IMR-90 (cell line): ENCODE measurements around the gene GLS2.

Source experiments
- CTCF ChIP-seq: conservative IDR thresholded peaks from 2 replicates; pipeline ENCODE4 v1.5.1; 2012; ENCODE audit warnings: mild to moderate bottlenecking, low read depth, low read length, improper control_type of control experiment
- FOS ChIP-seq: fragments of 150-350 bp; IDR thresholded peaks from 2 replicates; pipeline ENCODE4 v1.6.1; 2016; ENCODE audit warnings: low read depth, low read length
- MAFK ChIP-seq: IDR thresholded peaks from 2 replicates; pipeline ENCODE4 v1.6.1; 2012; ENCODE audit warnings: low read depth, low read length, improper control_type of control experiment
- POLR2A ChIP-seq: IDR thresholded peaks from 2 replicates; pipeline ENCODE4 v1.6.1; 2012; ENCODE audit warnings: mild to moderate bottlenecking, low read depth, low read length

DNA sequence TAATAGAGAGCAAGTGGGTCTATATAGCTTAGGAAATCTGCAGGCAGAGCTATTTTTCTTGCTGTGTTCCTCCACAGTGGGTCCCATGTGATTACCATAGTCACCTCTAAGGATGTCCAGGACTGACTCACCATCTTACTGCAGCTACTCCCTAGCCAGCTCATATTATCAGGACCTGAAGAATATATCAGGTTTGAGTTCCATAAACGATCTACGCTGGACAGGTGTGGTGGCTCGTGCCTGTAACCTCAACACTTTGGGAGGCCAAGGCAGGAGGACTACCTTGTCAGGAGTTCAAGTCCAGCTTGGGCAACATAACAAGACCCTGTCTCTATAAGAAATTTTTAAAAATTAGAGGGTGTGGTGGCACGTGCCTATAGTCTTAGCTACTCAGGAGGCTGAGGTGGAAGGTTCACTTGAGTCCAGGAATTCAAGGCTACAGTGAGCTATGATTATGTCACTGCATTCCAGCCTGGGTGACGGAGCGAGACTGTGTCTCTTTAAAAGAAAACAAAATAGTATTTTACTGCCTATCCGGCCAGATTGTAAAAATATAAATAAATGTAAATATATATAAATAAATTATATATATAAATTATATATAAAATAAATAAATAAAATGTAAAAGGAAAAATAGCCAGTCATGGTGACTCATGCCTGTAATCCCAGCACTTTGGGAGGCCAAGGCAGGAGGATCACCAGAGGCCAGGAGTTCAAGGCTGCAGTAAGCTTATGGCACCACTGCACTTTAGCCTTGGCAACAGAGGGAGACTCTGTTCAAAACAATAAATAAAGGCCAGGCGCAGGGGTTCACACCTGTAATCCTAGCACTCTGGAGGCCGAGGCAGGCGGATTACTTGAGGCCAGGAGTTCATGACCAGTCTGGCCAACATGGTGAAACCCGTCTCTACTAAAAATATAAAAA, 26.5 kb downstream of the GLS2 start:
- TF ChIP-seq CTCF (no peak), POLR2A (no peak), MAFK (no peak), FOS (no peak)
